Stimulated activated CD4-positive, alpha-beta T cell treated with anti-CD3 and anti-CD28 coated beads, Interleukin-12 subunit alpha, Interleukin-12 subunit beta, amount 100 ng/mL, for 4 hours (primary cell): ENCODE results near the gene CRMP1.
"Not testable (repeated sequence)": the region's sequence is repeated elsewhere in the genome, so short reads cannot be mapped to it uniquely, and the experiment has no call there.

Source experiments
- DNase-seq: peaks from one replicate; pipeline ENCODE4 v3.0.0-alpha.2; 2020

Gene CRMP1

DNA sequence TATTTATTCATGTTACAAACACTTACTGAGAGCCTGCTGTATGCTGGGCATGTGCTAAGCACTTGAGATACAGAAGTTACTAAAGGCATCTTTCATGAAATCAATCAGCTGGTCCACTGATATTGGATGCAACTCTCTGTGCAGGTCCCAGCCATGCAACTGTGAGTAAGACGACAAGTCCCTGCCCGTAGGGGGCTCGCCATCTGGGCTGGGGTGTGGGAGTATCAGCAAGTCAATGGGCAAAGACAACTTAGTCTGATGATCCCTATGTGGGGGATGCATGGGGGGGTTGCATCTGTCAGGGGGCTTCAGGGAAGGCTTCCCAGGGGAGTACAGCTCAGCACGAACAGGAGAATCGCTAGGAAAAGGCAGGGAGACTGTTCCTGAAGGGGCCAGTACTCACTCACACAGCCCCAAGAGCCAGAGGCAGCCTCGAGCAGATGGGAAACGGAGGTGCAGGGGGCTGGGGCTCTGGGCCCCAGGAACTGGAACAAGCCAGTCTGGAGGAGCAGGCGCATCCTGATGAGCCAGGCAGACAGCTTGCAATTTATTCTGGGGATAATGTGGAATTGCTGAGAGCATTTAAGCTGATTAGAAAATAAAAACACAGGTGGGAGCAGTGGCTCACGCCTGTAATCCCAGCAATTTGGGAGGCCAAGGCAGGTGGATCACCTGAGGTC is 40.2 kb downstream of the CRMP1 start:
- no peak for DNase-seq

GRCh38 chr4:5851637-5852301 is 41.1 kb downstream of the CRMP1 start:
- DNase-seq, result no peak

DNA sequence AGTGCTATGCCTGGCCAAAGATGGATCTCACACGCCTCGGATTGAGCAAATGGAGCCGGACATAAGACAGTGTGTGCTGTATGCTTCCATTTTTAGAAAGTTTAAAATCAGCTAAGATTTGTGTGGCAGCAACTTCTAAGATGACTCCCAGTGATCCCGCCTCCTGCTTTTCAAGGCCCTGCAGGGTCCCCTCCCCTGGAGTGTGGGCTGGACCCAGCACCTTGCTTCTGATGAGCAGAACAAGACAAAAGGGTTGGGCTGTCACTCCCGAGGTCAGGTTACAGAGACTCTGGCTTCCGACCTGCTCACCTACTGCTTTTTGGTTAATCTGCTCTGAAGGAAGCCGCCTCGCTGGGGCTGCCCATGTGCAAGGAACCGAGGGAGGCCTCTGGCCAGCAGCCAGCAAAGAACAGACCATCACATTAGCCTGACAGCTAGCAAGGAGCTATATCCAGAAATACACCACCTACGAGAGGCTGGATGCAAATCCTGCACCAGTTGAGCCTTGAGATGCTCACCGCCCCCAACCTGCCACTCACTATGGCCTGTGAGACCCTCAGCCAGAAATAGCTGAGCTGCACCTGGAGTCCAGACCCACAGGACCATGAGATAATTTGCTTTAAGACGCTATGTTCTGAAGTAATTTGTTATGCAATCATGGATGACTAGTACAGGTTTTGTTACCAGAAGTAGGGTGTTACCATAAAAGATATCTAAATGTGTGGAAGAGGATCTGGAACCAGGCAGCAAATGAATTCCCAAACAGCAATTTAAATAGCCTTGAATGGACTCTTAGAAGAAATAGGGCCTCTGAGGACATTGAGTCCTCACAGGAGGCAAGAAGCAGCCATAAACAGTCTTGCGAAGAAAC is 47.6 kb downstream of the CRMP1 start:
- DNase-seq, result no peak

- DNase-seq, result no peak
These were observed 49.0 kb downstream of the CRMP1 start for GRCh38 chr4:5843573-5844530.

GRCh38 chr4:5842456-5842855 is 50.4 kb downstream of the CRMP1 start:
- DNase-seq, result no peak

- DNase-seq, result no peak
These were observed 52.9 kb downstream of the CRMP1 start for GRCh38 chr4:5839751-5840674.

- DNase-seq, result no peak
These were observed 53.6 kb downstream of the CRMP1 start for GRCh38 chr4:5839332-5839731.

GRCh38 chr4:5837483-5837882 is 55.4 kb downstream of the CRMP1 start:
- not testable (repeated sequence) for DNase-seq

DNA sequence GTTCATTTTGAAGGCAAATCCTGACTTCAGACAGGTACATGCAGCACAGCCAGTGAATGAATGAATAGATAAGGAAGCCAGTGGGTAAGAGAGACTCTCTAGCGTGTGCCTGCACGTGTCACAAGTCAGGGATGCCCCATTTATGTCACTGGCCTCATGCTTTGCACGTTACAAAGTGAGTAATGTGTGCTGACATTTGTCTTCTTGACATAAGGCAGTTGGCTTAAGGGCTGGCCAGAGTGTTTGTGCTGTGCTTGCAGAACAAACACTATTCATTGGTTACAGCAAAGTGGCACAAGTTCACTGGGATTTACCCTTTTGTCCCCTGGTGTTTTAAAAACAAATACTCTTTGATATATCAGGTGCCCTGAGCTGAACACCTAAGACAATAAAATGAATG is 55.9 kb downstream of the CRMP1 start:
- no peak for DNase-seq

DNA sequence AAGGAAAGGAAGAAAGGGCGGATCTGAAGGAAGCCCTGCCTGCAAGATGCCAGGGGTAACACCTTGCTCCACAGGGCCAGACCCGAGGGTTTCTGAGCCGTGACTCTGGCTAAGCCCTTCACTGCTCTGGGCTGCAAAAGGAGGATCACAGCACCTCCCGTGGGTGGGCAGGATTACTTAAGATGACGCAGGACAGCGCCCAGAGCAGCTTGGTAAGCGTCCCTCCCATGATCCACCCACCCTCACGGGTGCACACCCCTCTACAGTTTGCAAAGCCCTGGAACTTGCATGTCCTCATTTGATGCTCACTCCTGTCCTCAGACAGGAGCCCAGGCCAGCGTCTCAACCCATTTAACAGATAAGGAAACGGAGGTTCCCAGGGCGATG is 64.9 kb downstream of the CRMP1 start:
- DNase-seq, result no peak

DNA sequence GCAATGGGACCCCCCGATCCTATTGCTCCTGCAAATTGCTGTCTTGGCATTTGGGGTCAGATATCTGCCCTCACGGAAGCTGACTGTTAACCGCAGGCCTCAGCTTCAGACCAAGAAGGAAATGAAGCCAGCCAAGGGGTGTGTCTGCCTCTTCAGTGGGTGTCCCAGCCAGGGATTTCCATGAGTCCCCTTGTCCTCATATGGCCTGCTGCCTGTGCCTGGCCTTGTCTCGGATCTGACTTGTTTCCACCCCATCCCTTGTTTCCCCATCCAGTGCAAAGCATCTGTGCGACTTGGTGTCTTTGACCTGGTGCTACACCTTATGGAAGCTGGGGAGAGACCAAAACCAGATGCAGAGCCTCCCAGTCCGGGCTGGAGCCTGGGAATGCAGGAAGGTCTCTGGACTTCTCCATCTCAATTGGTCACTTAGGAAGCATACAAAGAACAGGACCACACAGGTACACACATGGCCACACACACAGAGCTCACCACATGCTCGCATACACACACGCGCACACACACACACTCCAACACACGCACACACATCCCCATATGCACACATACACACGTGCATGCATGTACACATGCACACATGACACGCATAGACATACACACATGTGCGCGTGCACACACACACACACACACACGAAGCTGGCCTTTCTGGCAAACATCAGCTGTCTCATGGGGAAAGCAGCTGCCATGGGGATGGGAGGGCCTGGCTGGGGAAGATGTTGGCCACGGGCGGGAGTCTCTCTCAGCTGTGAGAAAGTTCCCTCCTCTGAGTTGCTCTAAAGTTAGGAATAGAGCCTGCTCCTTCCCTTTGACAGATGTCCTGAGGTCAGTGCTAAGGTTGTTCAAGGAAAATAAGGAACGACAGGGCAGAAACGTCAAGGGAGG is 65.5 kb downstream of the CRMP1 start:
- no peak for DNase-seq

- DNase-seq, result no peak
These were observed 66.3 kb downstream of the CRMP1 start for GRCh38 chr4:5826437-5827107.

GRCh38 chr4:5825321-5826041 is 67.4 kb downstream of the CRMP1 start:
- no peak for DNase-seq

- DNase-seq, result no peak
These were observed 68.3 kb downstream of the CRMP1 start for GRCh38 chr4:5824635-5825034.

GRCh38 chr4:5824227-5824626 is 68.7 kb downstream of the CRMP1 start:
- no peak for DNase-seq

GRCh38 chr4:5823542-5824211 is 69.2 kb downstream of the CRMP1 start:
- no peak for DNase-seq

- no peak for DNase-seq
These were observed 70.3 kb downstream of the CRMP1 start for GRCh38 chr4:5822619-5823018.

DNA sequence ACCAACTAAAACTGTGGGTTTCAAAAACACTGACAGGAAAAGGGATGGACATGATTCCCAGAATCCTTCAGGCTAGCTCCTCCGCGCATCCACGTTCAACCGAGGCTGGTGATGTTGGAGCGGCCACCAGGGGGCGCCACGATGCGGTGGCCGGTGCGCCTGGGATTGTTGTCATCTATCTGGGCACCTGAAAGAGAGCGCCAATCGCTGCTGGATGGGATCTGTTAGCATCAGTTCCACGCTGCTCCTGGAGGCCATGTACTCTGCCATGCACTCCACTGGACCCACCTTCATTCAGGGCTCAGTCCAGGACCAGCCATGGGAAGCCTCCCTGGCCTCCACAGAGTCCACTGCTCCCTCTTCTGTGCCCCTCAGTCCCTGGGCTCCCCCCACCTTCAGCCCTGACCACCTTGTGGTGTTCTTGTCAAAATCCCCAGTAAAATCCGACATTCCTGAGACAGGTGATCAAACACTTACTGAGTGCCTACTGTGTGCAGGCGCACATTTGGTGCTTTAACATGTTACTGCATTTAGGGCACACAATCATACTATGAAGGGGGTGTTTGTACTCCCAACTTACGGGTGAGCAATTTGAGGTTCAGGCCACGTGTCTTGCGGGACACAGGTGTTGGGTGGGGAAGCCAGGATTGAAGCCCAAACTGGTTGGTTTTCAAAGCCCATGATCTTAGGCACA is 71.1 kb downstream of the CRMP1 start:
- DNase-seq, result no peak
